Neural progenitor cell (in vitro differentiated cells): ENCODE data around the gene GATAD2B.

Experiments
- EZH2phosphoT487 ChIP-seq: fragments of 200-600 bp; sonication (generic); IDR thresholded peaks from 2 replicates; pipeline ENCODE4 v1.6.1; 2017; ENCODE audit warnings: antibody characterized with exemption
- TF ChIP-seq, protein P1 (sequence below): fragments of 200-600 bp; sonication (generic); IDR thresholded peaks from 2 replicates; pipeline ENCODE4 v1.5.1; 2017; ENCODE audit warnings: antibody characterized with exemption, mild to moderate bottlenecking

DNA sequence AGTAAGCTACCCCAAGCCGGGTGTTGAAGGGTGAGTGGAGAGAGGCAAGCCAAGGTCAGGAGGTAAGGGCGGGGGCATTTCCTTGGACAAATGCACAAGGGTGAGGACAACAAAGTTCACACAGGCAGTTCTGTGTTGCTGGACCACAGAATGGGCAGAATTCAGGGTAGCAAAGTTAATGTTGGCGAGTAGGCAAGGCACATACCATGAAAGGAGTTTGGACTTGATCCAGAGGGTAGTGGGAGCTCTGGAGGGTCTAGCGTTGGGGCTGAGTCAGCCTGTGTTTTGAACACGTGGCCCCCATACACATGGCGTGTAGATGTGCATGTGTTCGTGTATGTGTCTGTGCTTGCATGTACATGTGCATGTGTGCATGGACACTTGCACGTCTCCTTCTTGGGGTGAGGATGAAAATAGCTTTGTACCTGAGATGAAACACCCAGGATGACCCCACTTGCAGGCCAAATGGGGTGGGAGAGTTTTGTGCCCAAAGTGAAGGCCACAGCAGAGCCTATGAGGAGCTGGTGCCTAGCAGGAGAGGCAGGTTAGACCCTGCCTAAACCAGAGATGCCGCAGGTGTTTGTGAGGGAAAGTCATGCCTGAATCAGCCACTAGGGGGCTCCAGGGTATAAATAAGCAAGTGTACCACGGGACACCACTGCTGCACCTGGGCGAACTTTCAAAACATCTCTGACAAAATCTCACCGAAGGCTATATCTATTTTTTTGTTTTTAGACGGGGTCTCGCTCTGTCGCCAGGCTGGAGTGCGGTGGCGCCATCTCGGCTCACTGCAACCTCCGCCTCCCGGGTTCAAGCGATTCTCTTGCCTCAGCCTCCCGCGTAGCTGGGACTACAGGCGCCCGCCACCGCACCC is 125.7 kb downstream of the GATAD2B start:
- TF ChIP-seq, protein P1, sequence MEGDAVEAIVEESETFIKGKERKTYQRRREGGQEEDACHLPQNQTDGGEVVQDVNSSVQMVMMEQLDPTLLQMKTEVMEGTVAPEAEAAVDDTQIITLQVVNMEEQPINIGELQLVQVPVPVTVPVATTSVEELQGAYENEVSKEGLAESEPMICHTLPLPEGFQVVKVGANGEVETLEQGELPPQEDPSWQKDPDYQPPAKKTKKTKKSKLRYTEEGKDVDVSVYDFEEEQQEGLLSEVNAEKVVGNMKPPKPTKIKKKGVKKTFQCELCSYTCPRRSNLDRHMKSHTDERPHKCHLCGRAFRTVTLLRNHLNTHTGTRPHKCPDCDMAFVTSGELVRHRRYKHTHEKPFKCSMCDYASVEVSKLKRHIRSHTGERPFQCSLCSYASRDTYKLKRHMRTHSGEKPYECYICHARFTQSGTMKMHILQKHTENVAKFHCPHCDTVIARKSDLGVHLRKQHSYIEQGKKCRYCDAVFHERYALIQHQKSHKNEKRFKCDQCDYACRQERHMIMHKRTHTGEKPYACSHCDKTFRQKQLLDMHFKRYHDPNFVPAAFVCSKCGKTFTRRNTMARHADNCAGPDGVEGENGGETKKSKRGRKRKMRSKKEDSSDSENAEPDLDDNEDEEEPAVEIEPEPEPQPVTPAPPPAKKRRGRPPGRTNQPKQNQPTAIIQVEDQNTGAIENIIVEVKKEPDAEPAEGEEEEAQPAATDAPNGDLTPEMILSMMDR = peak; percentile 79
- TF ChIP-seq EZH2phosphoT487 = no peak
